H9 (cell line): ENCODE measurements around the gene HES1. TPM values are rescaled to one million over a fixed set of nuclear protein-coding genes. Genes with fewer than 3 reads are reported as not detected.

Source experiments
- DNase-seq: peaks from one replicate; pipeline ENCODE4 v3.0.0-alpha.2; 2017
- H2AFZ ChIP-seq: one replicate; pipeline ENCODE4 v1.6.1; 2013; ENCODE audit warnings: mild to moderate bottlenecking, low read length, control low read depth, moderate library complexity
- H2AK5ac ChIP-seq: 2 replicates; pipeline ENCODE4 v1.6.1; 2013; ENCODE audit warnings: low read length, control low read depth, mixed read lengths; ENCODE audit not compliant: insufficient read length
- H2BK120ac ChIP-seq: one replicate; pipeline ENCODE4 v1.6.1; 2013; ENCODE audit warnings: low read depth, mild to moderate bottlenecking, low read length, control low read depth, inconsistent platforms; ENCODE audit not compliant: poor library complexity, severe bottlenecking
- H2BK12ac ChIP-seq: 2 replicates; pipeline ENCODE4 v1.6.1; 2013; ENCODE audit warnings: low read length, control low read depth, mixed read lengths, low read depth; ENCODE audit not compliant: insufficient read length
- H2BK15ac ChIP-seq: 2 replicates; pipeline ENCODE4 v1.6.1; 2013; ENCODE audit warnings: low read depth, low read length, control low read depth
- H2BK20ac ChIP-seq: one replicate; pipeline ENCODE4 v1.6.1; 2013; ENCODE audit warnings: low read depth, mild to moderate bottlenecking, low read length, control low read depth, inconsistent platforms; ENCODE audit not compliant: poor library complexity, severe bottlenecking
- H2BK5ac ChIP-seq: 2 replicates; pipeline ENCODE4 v1.6.1; 2013; ENCODE audit warnings: low read length, control low read depth, mixed read lengths; ENCODE audit not compliant: insufficient read length
- H3K14ac ChIP-seq: 2 replicates; pipeline ENCODE4 v1.6.1; 2013; ENCODE audit warnings: low read length, control low read depth; ENCODE audit not compliant: insufficient read depth
- H3K18ac ChIP-seq: 2 replicates; pipeline ENCODE4 v1.6.1; 2013; ENCODE audit warnings: low read depth, mild to moderate bottlenecking, mixed read lengths, low read length, control low read depth; ENCODE audit not compliant: insufficient read length
- H3K23ac ChIP-seq: 2 replicates; pipeline ENCODE4 v1.6.1; 2013; ENCODE audit warnings: low read length, control low read depth, mixed read lengths, low read depth; ENCODE audit not compliant: insufficient read length
- H3K23me2 ChIP-seq: 2 replicates; pipeline ENCODE4 v1.6.1; 2013; ENCODE audit warnings: low read depth, mild to moderate bottlenecking, mixed read lengths, low read length, control low read depth; ENCODE audit not compliant: insufficient read length, poor library complexity, severe bottlenecking
- H3K27ac ChIP-seq: 2 replicates; pipeline ENCODE4 v1.5.1; 2013; ENCODE audit warnings: low read length, control low read depth, mixed read lengths, low read depth; ENCODE audit not compliant: insufficient read length
- H3K27me3 ChIP-seq: 2 replicates; pipeline ENCODE4 v1.6.1; 2013; ENCODE audit warnings: low read length, control low read depth, inconsistent platforms; ENCODE audit not compliant: insufficient read depth
- H3K4ac ChIP-seq: 2 replicates; pipeline ENCODE4 v1.6.1; 2013; ENCODE audit warnings: low read depth, mild to moderate bottlenecking, control low read depth, inconsistent platforms, low read length, moderate library complexity
- H3K4me1 ChIP-seq: 2 replicates; pipeline ENCODE4 v1.6.1; 2013; ENCODE audit warnings: low read length, control low read depth, inconsistent platforms; ENCODE audit not compliant: insufficient read depth
- H3K4me2 ChIP-seq: 2 replicates; pipeline ENCODE4 v1.6.1; 2013; ENCODE audit warnings: low read length, control low read depth, mixed read lengths; ENCODE audit not compliant: insufficient read length, insufficient read depth
- H3K56ac ChIP-seq: 2 replicates; pipeline ENCODE4 v1.6.1; 2013; ENCODE audit warnings: low read depth, mild to moderate bottlenecking, mixed read lengths, low read length, control low read depth; ENCODE audit not compliant: insufficient read length
- H3K79me1 ChIP-seq: 2 replicates; pipeline ENCODE4 v1.6.1; 2013; ENCODE audit warnings: low read depth, mild to moderate bottlenecking, moderate library complexity, low read length, control low read depth, inconsistent platforms; ENCODE audit not compliant: insufficient read depth, poor library complexity, severe bottlenecking
- H3K79me2 ChIP-seq: 2 replicates; pipeline ENCODE4 v1.6.1; 2013; ENCODE audit warnings: low read length, control low read depth, inconsistent platforms; ENCODE audit not compliant: insufficient read depth
- H3K9ac ChIP-seq: 2 replicates; pipeline ENCODE4 v1.6.1; 2013; ENCODE audit warnings: low read length, control low read depth, mixed read lengths; ENCODE audit not compliant: insufficient read length; ENCODE audit errors: extremely low read depth
- H3K9me3 ChIP-seq: one replicate; pipeline ENCODE4 v1.6.1; 2013; ENCODE audit warnings: low read depth, low read length, inconsistent platforms; ENCODE audit not compliant: control insufficient read depth
- H3T11ph ChIP-seq: one replicate; pipeline ENCODE4 v1.6.1; 2013; ENCODE audit warnings: mild to moderate bottlenecking, low read length, control low read depth, inconsistent platforms
- H4K20me1 ChIP-seq: one replicate; pipeline ENCODE4 v1.6.1; 2013; ENCODE audit not compliant: control insufficient read depth, insufficient read length, insufficient read depth
- H4K5ac ChIP-seq: 2 replicates; pipeline ENCODE4 v1.6.1; 2013; ENCODE audit warnings: low read depth, mild to moderate bottlenecking, mixed read lengths, low read length, control low read depth; ENCODE audit not compliant: insufficient read length
- H4K8ac ChIP-seq: replicated peaks from 2 replicates; pipeline ENCODE4 v1.6.1; 2013; ENCODE audit warnings: low read length, control low read depth, mixed read lengths, low read depth; ENCODE audit not compliant: insufficient read length
- H4K91ac ChIP-seq: 2 replicates; pipeline ENCODE4 v1.6.1; 2013; ENCODE audit warnings: low read depth, mild to moderate bottlenecking, moderate library complexity, mixed read lengths, low read length, control low read depth; ENCODE audit not compliant: insufficient read length
- H3K27ac Mint-ChIP-seq, 3 experiments: 2 replicates in 2 of 3; 3 replicates in 1 of 3; pipeline ENCODE4 v1.8.0; 2020 to 2021; ENCODE audit warnings: mixed read lengths in 3 of 3, mild to moderate bottlenecking in 1 of 3, moderate library complexity in 1 of 3
- H3K27me3 Mint-ChIP-seq: 2 replicates; pipeline ENCODE4 v1.8.0; 2021; ENCODE audit warnings: low read depth, mild to moderate bottlenecking, moderate library complexity, mixed read lengths
- H3K36me3 Mint-ChIP-seq, 3 experiments: 2 replicates in 2 of 3; 3 replicates in 1 of 3; pipeline ENCODE4 v1.8.0; 2020 to 2021; ENCODE audit warnings: low read depth in 3 of 3, mixed read lengths in 3 of 3; ENCODE audit not compliant: insufficient read depth in 1 of 3
- H3K4me1 Mint-ChIP-seq, 2 experiments: 2 replicates each; pipeline ENCODE4 v1.8.0; 2020; ENCODE audit warnings: mixed read lengths in 2 of 2
- H3K4me3 Mint-ChIP-seq, 2 experiments: 2 replicates in 1 of 2; 3 replicates in 1 of 2; pipeline ENCODE4 v1.8.0; 2020 to 2021; ENCODE audit warnings: mild to moderate bottlenecking in 2 of 2, mixed read lengths in 2 of 2, moderate library complexity in 1 of 2
- H3K9me3 Mint-ChIP-seq, 2 experiments: 2 replicates in 1 of 2; 3 replicates in 1 of 2; pipeline ENCODE4 v1.8.0; 2020; ENCODE audit warnings: mild to moderate bottlenecking in 2 of 2, mixed read lengths in 2 of 2, moderate library complexity in 1 of 2
- CTCF ChIP-seq: fragments of 200-600 bp; sonication (generic); conservative IDR thresholded peaks from 3 replicates; pipeline ENCODE4 v1.8.0; 2021; ENCODE audit warnings: antibody characterized with exemption, mild to moderate bottlenecking
- WGBS: extraction: QIAGEN DNeasy Blood & Tissue Kit; methylation state at CpG from one replicate; pipeline ENCODE4 v1.1.7; 2013; ENCODE audit warnings: missing lambda C conversion rate, low lambda C conversion rate, mixed read lengths; ENCODE audit not compliant: insufficient read length; ENCODE audit errors: extremely low coverage; 5-methylcytosine and 5-hydroxymethylcytosine counted together
- total RNA-seq: library from RNA; stranded (reverse); gene quantifications from 2 replicates; pipeline ENCODE4 v1.2.1, GENCODE V29; 2021

Gene HES1
- total RNA-seq, 1 experiment from 2014 or later, result 23.2 TPM

- Mint-ChIP-seq H3K4me1 (peaks cover 25 to 27% of the 10 kb centered on the region in 2 experiments), H3K27ac (peak overlapping the region in 1 of 3 experiments; percentile 68; a peak in 1 of 7 replicates), H3K4me3 (no peak overlapping the region), H3K36me3 (no peaks in the 10 kb centered on the region; a peak in 1 of 7 replicates), H3K27me3 (peaks cover 6% of the 10 kb centered on the region; the same call in 1 of the 2 replicates), H3K9me3 (no peaks in the 10 kb centered on the region)
- Histone ChIP-seq H3K4me2 (no peak overlapping the region), H4K91ac (no peak overlapping the region), H3T11ph (no peak overlapping the region), H2AK5ac (no peak overlapping the region), H3K23me2 (no peaks in the 10 kb centered on the region), H2BK12ac (no peak overlapping the region), H3K4me1 (no peaks in the 10 kb centered on the region), H3K27me3 (no peaks in the 10 kb centered on the region), H2BK120ac (no peak overlapping the region), H3K4ac (no peak overlapping the region), H4K20me1 (no peaks in the 10 kb centered on the region), H3K14ac (no peak overlapping the region), H2BK5ac (no peak overlapping the region), H3K79me1 (no peaks in the 10 kb centered on the region), H3K79me2 (no peaks in the 10 kb centered on the region), H3K56ac (no peak overlapping the region), H2BK20ac (no peak overlapping the region), H3K18ac (no peak overlapping the region), H3K23ac (no peak overlapping the region), H3K27ac (no peak overlapping the region), H3K9me3 (no peaks in the 10 kb centered on the region), H2BK15ac (no peak overlapping the region), H2AFZ (no peak overlapping the region), H3K9ac (no peak overlapping the region), H4K5ac (no peak overlapping the region), H4K8ac (no peak overlapping the region)
- no CpG with 5 or more reads among the region's 3 CpGs for whole genome bisulfite sequencing
- DNase-seq, result no peak
- no peak for TF ChIP-seq CTCF
These were observed 26.6 kb upstream of the HES1 start for GRCh38 chr3:194109192-194109863.
